ENCODE data around the gene ARHGAP33.
A peak's percentile ranks its signal among the peaks of the same experiment; 100 is the strongest.

The ARHGAP33 gene

DNA sequence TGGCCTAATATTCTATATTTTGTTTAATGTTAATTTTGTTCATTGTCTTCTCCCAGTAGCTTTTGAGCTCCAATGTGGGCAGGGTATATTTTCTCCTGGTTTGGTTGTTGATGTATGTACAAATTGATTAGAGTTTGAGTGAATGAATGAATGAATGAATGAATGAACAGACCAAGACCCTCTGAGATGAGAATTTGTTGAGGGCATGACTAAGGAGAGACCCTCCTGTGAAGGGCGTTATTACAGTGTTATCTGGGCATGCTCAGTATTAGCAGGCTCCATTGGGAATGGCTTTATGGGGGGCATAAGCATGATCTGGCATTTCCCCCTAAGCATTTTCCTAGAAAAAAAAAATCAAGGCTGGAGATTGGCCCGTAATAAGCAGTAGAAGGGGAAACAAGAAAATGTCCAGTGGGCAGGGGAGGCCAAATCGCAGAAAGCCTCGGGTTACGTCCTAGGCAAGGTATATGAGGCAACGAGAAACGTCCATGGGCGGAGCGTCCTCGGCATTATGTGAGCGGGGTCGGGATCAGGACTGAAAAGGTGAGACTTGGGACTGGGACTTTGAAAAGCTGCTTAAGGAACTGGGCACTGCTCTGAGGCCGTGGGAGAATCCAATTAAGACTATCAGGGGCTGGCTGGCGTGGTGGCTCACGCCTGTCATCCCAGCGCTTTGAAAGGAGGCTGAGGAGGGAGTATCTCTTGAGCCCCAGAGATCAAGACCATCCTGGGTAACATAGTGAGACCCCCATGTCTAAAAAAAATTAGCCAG is 904 bp upstream of the ARHGAP33 start:
- Mint-ChIP-seq H3K27me3 (peaks cover 2% of the 10 kb centered on the region), H3K36me3 (ENCODE audit: low read depth) (peaks cover 10% of the 10 kb centered on the region)
- intact Hi-C loops (cut with micrococcal nuclease): no loop called here

DNA sequence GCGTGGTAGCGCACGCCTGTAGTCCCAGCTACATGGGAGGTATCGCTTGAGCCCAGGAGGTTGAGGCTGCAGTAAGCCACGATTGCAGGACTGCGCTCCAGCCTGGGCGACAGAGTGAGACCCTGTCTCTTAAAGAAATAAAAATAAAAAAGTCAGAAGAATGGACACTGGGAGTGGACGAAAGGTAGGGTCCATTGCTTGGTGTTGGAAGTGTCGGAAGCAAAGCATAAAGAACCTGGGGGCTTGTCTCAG is 392 bp upstream of the ARHGAP33 start:
- peaks cover 2% of the 10 kb centered on the region for H3K27me3 Mint-ChIP-seq
- no peaks in the 10 kb centered on the region for H3K9me3 Mint-ChIP-seq
- peaks cover 25% of the 10 kb centered on the region for H3K4me1 Mint-ChIP-seq (ENCODE audit: low read depth)
- intact Hi-C loops (cut with micrococcal nuclease): no loop called here
- H3K27ac Mint-ChIP-seq: peak overlapping the region; percentile 77
- H3K36me3 Mint-ChIP-seq (ENCODE audit: low read depth): peaks cover 6% of the 10 kb centered on the region
- H3K4me3 Mint-ChIP-seq: peak overlapping the region; percentile 77

More for the DNA sequence above, 904 bp upstream of the ARHGAP33 start:
- Mint-ChIP-seq H3K4me1 (ENCODE audit: low read depth) (peaks cover 25% of the 10 kb centered on the region), H3K4me3 (peak overlapping the region; percentile 77), H3K27ac (peak overlapping the region; percentile 77), H3K9me3 (no peaks in the 10 kb centered on the region)

DNA sequence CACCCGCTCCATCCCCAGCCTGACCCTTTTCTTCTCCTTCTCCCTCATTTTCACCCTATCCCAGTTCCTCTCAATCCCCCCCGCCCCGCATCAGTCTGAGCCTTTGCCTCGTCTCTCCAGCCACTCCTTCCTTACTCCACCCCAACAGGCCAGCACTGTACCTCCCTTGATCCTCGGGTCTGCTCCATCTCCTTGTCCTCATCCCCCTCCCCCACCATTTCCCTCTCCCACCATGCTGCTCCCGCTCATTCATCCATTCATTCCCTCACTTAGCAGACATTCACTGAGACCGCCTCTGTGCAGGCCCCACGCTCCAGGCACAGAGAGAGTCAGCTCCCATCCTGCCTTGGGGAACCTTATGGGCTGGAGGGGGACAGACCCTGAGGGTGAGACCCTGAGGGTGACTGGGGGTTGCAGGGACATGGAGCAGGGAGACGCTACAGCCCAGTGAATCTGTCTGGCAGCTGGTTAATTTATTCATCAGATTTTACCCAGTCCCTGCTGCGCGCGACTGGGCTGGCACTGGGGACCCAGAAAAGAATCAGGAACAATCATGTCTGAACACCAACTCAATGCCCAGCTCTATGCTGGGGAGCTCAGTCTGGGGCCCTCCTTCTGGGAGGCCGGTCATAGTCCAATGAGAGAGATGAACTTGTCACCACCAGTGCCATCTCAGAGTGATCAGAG is 881 bp downstream of the ARHGAP33 start:
- Mint-ChIP-seq H3K4me1 (ENCODE audit: low read depth) (peaks cover 25% of the 10 kb centered on the region), H3K36me3 (ENCODE audit: low read depth) (peaks cover 18% of the 10 kb centered on the region), H3K27ac (peak overlapping the region; percentile 77), H3K4me3 (peak overlapping the region; percentile 77), H3K27me3 (peaks cover 2% of the 10 kb centered on the region), H3K9me3 (no peaks in the 10 kb centered on the region)
- intact Hi-C loops (cut with micrococcal nuclease): no loop called here

DNA sequence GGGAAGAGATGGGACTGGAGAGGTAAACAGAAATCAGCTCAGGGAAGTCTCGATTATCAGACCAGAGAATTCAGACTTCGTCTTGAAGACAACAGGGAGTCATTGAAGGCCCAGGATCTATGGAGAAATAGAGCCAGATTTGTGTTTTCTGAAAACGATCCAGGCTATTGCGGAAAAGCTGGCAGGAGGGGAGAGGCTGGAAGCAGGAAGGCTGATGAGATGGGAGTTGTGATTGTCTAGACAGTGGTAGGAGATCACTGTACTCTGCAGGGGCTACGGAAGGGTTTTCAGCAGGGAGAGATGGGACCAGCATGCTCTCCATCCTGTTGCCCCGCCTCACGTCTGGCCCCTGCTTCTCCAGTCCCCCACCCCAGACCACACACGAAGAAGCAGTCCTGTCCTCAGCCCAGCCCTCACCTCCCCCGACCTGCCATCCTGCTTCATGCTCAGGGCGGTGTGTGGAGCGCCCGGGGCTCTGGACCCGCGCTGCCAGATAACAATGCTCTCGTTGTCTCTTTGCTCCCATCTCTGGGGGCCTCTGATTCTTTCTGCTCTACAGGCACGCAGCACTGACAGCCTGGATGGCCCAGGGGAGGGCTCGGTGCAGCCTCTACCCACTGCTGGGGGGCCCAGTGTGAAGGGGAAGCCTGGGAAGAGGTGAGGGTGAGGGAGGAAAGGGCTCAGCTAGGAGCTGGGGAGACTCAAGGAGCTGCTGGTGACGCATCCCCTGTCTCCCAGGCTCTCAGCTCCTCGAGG is 1.9 kb downstream of the ARHGAP33 start:
- intact Hi-C loops (cut with micrococcal nuclease): no loop called here
- Mint-ChIP-seq H3K4me1 (ENCODE audit: low read depth) (peaks cover 25% of the 10 kb centered on the region), H3K4me3 (no peak overlapping the region), H3K27me3 (peaks cover 2% of the 10 kb centered on the region), H3K27ac (no peak overlapping the region), H3K9me3 (no peaks in the 10 kb centered on the region), H3K36me3 (ENCODE audit: low read depth) (peaks cover 27% of the 10 kb centered on the region)

DNA sequence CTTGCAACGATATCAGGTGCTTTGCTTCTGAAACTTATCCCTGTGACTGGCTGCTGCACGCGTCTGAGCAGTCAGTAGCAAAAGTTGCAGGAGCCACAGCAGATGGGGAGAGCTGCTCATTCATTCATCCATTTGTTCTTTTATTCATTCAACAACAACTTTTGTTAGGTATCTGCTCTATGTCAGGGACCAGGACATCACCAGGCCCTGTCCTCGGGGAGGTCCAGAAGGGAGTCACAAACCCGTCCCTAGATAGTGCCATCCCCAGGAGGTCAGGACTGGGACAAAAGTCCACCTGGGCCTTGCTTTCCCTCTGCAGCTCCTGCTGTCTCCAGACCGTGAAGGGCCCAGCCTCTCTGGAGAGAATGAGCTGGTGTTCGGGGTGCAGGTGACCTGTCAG is 2.6 kb downstream of the ARHGAP33 start:
- Mint-ChIP-seq H3K36me3 (ENCODE audit: low read depth) (peaks cover 34% of the 10 kb centered on the region), H3K4me3 (no peak overlapping the region)

DNA sequence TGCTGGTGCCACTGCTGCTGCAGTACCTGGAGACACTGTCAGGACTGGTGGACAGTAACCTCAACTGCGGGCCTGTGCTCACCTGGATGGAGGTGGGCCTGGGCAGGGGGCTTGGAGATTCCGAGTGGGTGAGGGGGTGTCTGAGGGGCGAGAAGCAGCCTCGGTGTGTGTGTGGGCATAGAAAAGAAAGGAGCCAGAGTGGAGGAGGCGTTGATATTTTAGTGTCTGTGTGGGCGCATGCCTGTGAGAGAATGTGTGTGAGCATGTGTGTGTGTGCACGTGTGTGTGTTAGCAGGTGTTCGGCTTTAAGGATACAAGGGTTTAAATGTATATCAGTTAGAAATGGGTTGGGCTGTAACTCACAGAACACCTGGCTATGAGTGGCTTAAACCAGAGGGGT is 3.7 kb downstream of the ARHGAP33 start:
- peaks cover 41% of the 10 kb centered on the region for H3K36me3 Mint-ChIP-seq (ENCODE audit: low read depth)
- H3K4me3 Mint-ChIP-seq: no peak overlapping the region
- peaks cover 25% of the 10 kb centered on the region for H3K4me1 Mint-ChIP-seq (ENCODE audit: low read depth)
- peaks cover under 1% of the 10 kb centered on the region for H3K27me3 Mint-ChIP-seq
- H3K27ac Mint-ChIP-seq: no peak overlapping the region
- no peaks in the 10 kb centered on the region for H3K9me3 Mint-ChIP-seq
- intact Hi-C loops (cut with micrococcal nuclease): no loop called here

More for the DNA sequence above, 2.6 kb downstream of the ARHGAP33 start:
- Mint-ChIP-seq H3K27me3 (peaks cover 2% of the 10 kb centered on the region), H3K4me1 (ENCODE audit: low read depth) (peaks cover 25% of the 10 kb centered on the region), H3K9me3 (no peaks in the 10 kb centered on the region), H3K27ac (no peak overlapping the region)
- intact Hi-C loops (cut with micrococcal nuclease): no loop called here

DNA sequence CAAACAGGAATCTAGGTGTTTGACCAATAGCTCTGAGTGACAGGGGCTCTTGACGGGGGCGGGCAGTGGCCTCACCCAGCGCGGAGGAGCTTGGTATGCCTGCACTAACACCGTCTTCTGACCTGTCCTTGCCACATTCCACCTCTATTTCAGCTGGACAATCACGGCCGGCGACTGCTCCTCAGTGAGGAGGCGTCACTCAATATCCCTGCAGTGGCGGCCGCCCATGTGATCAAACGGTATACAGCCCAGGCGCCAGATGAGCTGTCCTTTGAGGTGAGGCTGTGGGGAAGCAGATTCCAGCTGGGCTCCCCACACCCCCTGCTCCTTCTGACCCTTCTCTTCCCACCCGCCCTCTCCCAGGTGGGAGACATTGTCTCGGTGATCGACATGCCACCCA is 4.7 kb downstream of the ARHGAP33 start:
- intact Hi-C loops (cut with micrococcal nuclease): no loop called here
- Mint-ChIP-seq H3K4me1 (ENCODE audit: low read depth) (peaks cover 16% of the 10 kb centered on the region), H3K9me3 (no peaks in the 10 kb centered on the region), H3K27ac (no peak overlapping the region), H3K4me3 (no peak overlapping the region), H3K27me3 (no peaks in the 10 kb centered on the region), H3K36me3 (ENCODE audit: low read depth) (peaks cover 41% of the 10 kb centered on the region)

DNA sequence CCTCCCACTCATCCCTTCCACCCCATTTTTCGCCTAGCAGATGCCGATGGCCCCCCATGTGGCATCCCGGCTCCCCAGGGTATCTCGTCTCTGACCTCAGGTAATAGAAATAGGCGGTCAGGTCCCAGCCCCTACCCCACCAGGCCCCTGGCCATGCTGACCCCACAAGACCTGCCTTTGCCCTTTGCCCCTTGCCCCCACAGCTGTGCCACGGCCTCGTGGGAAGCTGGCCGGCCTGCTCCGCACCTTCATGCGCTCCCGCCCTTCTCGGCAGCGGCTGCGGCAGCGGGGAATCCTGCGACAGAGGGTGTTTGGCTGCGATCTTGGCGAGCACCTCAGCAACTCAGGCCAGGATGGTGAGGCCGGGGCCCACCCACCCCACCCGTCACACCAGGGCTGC is 5.4 kb downstream of the ARHGAP33 start:
- H3K9me3 Mint-ChIP-seq: no peaks in the 10 kb centered on the region
- intact Hi-C loops (cut with micrococcal nuclease): no loop called here
- peaks cover 41% of the 10 kb centered on the region for H3K36me3 Mint-ChIP-seq (ENCODE audit: low read depth)
- no peak overlapping the region for H3K4me3 Mint-ChIP-seq
- H3K27ac Mint-ChIP-seq: no peak overlapping the region
- H3K4me1 Mint-ChIP-seq (ENCODE audit: low read depth): peaks cover 14% of the 10 kb centered on the region
- no peaks in the 10 kb centered on the region for H3K27me3 Mint-ChIP-seq

DNA sequence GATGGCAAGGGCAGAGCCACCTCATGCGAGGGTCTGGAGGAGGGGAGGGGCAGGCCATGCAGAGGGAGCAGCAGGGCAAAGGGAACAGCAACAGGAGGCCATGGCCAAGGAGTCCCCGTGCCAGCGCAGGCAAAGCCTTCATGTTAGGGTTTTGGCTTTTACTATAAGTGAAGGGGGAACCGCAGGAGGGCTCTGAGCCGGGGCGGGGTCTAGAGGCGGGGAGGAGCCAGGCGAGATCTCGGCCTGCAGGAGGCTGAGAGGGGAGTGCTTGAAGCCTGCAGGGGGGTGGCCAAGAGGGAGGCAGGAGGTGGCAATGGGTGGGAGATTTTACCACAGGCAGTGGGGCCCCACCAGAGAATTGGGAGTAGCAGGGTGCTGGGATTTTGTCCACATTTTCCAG is 6.3 kb downstream of the ARHGAP33 start:
- H3K4me3 Mint-ChIP-seq: no peak overlapping the region
- intact Hi-C loops (cut with micrococcal nuclease): no loop called here
- H3K27ac Mint-ChIP-seq: no peak overlapping the region

DNA sequence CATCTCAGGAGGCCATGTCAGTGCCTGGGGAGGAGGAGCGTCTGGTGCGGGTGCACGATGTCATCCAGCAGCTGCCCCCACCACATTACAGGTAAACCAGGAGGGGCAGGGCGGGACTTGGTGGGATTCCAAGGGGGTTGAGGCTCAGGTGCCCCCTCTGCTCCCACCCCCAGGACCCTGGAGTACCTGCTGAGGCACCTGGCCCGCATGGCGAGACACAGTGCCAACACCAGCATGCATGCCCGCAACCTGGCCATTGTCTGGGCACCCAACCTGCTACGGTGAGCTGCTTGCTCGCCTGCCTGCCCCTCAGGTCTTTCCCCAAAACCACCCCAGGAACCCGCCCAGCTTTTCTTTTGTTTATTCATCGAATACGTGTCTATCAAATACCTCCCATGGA is 7.2 kb downstream of the ARHGAP33 start:
- no peaks in the 10 kb centered on the region for H3K4me1 Mint-ChIP-seq (ENCODE audit: low read depth)
- no peaks in the 10 kb centered on the region for H3K9me3 Mint-ChIP-seq
- H3K4me3 Mint-ChIP-seq: no peak overlapping the region
- peaks cover 47% of the 10 kb centered on the region for H3K36me3 Mint-ChIP-seq (ENCODE audit: low read depth)
- intact Hi-C loops (cut with micrococcal nuclease): no loop called here
- no peaks in the 10 kb centered on the region for H3K27me3 Mint-ChIP-seq
- no peak overlapping the region for H3K27ac Mint-ChIP-seq

More for the DNA sequence above, 6.3 kb downstream of the ARHGAP33 start:
- peaks cover 47% of the 10 kb centered on the region for H3K36me3 Mint-ChIP-seq (ENCODE audit: low read depth)
- no peaks in the 10 kb centered on the region for H3K9me3 Mint-ChIP-seq
- H3K4me1 Mint-ChIP-seq (ENCODE audit: low read depth): peaks cover 5% of the 10 kb centered on the region
- no peaks in the 10 kb centered on the region for H3K27me3 Mint-ChIP-seq

DNA sequence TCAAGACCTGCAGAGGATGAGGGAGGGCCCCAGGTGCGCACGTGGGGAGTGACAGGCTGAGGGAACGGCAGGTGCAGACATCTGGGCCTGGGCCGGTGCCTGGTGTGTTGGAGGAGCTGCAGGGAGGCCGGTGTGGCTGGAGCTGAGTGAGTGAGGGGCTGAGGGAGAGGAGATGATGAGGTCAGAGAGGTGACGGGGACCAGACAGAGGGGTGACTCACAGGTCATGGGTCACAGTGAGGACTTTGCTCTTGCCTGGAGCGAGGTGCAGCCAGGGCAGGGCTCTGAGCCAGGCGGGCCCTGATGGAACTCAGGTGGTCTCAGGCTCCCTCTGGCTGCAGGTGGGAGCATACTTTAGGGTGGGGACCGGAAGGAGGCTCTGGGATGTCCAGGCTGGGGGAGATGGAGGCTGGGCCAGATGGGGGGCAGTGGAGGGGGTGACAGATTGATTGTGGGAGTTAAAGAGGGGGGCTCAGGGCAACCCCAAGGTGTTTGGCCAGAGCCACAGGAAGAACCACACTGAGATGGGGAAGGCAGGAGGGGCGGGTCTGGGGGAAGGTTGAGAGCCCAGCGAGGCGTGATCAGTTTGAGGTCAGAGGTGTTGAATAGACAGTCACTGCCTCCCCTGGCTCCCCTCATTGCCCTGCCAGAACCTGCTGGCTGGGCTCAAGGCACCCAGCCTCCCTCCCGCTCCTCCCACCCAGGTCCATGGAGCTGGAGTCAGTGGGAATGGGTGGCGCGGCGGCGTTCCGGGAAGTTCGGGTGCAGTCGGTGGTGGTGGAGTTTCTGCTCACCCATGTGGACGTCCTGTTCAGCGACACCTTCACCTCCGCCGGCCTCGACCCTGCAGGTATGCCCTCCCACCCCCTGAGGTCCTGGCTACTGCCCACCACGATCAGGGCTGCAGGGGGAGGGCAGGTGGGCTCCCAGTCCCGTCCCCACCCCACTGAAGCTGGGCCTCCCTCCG is 8.4 kb downstream of the ARHGAP33 start:
- H3K4me3 Mint-ChIP-seq: no peak overlapping the region
- no peaks in the 10 kb centered on the region for H3K27me3 Mint-ChIP-seq
- intact Hi-C loops (cut with micrococcal nuclease): no loop called here
- no peak overlapping the region for H3K27ac Mint-ChIP-seq
- peaks cover 46% of the 10 kb centered on the region for H3K36me3 Mint-ChIP-seq (ENCODE audit: low read depth)
- H3K9me3 Mint-ChIP-seq: no peaks in the 10 kb centered on the region
- H3K4me1 Mint-ChIP-seq (ENCODE audit: low read depth): no peaks in the 10 kb centered on the region

DNA sequence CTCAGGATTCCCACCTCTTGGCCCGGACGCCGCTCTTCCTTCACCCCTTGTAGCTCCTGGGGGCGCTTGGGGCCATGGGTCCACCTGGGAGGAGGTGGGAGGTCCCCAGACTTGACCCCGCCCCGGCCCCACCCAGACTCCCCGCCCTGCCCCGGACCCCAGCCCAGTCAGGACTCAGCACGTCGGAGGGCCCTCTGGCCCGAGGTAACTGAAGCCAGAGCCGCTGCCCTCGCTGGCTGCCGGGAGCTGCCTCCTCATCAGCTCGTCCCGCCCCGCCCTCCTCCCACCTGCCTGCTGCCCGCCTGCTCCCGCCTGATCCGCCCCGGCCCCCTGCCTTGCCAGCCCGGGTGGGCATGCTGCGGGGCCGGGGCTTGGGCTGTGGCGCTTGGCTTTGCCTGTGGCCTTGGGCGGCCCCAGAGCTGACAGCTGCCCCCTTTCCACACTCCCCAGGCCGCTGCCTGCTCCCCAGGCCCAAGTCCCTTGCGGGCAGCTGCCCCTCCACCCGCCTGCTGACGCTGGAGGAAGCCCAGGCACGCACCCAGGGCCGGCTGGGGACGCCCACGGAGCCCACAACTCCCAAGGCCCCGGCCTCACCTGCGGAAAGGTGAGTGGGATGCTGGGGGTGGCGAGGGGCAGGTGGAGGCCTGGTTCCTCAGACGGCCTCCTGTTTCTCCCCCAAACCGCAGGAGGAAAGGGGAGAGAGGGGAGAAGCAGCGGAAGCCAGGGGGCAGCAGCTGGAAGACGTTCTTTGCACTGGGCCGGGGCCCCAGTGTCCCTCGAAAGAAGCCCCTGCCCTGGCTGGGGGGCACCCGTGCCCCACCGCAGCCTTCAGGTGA is 9.4 kb downstream of the ARHGAP33 start:
- intact Hi-C loops (cut with micrococcal nuclease): no loop called here
- Mint-ChIP-seq H3K4me3 (no peak overlapping the region), H3K9me3 (no peaks in the 10 kb centered on the region)

DNA sequence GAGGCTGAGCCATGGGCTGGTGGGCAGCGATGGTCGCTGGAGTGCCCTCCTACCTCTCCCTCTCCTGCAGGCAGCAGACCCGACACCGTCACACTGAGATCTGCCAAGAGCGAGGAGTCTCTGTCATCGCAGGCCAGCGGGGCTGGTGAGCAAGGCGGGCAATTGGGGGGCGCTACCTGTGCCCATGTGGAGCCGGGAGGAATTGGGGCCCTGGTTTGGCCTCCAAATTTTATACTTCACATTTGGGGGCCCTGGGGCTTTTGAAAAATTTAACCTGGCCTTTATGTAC is 9.9 kb downstream of the ARHGAP33 start:
- Mint-ChIP-seq H3K4me3 (no peak overlapping the region), H3K36me3 (ENCODE audit: low read depth) (peaks cover 39% of the 10 kb centered on the region), H3K9me3 (no peaks in the 10 kb centered on the region), H3K27ac (no peak overlapping the region), H3K27me3 (no peaks in the 10 kb centered on the region), H3K4me1 (ENCODE audit: low read depth) (no peaks in the 10 kb centered on the region)
- intact Hi-C loops (cut with micrococcal nuclease): no loop called here

More for the DNA sequence above, 9.4 kb downstream of the ARHGAP33 start:
- Mint-ChIP-seq H3K36me3 (ENCODE audit: low read depth) (peaks cover 41% of the 10 kb centered on the region), H3K4me1 (ENCODE audit: low read depth) (no peaks in the 10 kb centered on the region), H3K27me3 (no peaks in the 10 kb centered on the region), H3K27ac (no peak overlapping the region)

Measured in dendritic cell treated with granulocyte-macrophage colony-stimulating factor and Interleukin-4, amounts not matched to agents 40 ng/mL and 50 ng/mL, for 4 days (primary cell).